H1 (cell line): ENCODE measurements around the gene FAM167B. TPM values are rescaled to one million over a fixed set of nuclear protein-coding genes. Genes with fewer than 3 reads are reported as not detected.

Source experiments
- BCL11A ChIP-seq, 2 experiments: IDR thresholded peaks; one replicate each; pipeline ENCODE4 v1.6.1; 2011; ENCODE audit warnings: low read depth in 2 of 2, low read length in 2 of 2, mild to moderate bottlenecking in 2 of 2
- CHD7 ChIP-seq: fragments of 300-600 bp; sonication (generic); IDR thresholded peaks from 2 replicates; pipeline ENCODE4 v1.7.1; 2012; ENCODE audit warnings: low read length, moderate library complexity, mild to moderate bottlenecking, inconsistent platforms; ENCODE audit not compliant: insufficient replicate concordance
- CTCF ChIP-seq, 3 experiments: IDR thresholded peaks; 1 replicate in 2 of 3; 2 replicates in 1 of 3; pipeline versions ENCODE4 v1.5.1 to v1.6.1; 2011; ENCODE audit warnings: low read length in 3 of 3, mild to moderate bottlenecking in 3 of 3, inconsistent platforms in 2 of 3, low read depth in 1 of 3, moderate library complexity in 1 of 3; ENCODE audit not compliant: insufficient read depth in 1 of 3; ENCODE audit errors: control extremely low read depth in 1 of 3
- POLR2A ChIP-seq, 2 experiments: IDR thresholded peaks; 1 replicate in 1 of 2; 2 replicates in 1 of 2; pipeline ENCODE4 v1.6.1; 2011; ENCODE audit warnings: low read depth in 2 of 2, low read length in 2 of 2, mild to moderate bottlenecking in 2 of 2; ENCODE audit errors: control extremely low read depth in 1 of 2
- POLR2AphosphoS5 ChIP-seq: IDR thresholded peaks from 2 replicates; pipeline ENCODE4 v1.6.1; 2011; ENCODE audit warnings: low read depth, low read length
- RFX5 ChIP-seq: IDR thresholded peaks from 2 replicates; pipeline ENCODE4 v1.6.1; 2011; ENCODE audit warnings: low read depth, low read length, improper control_type of control experiment, borderline replicate concordance
- SP1 ChIP-seq: IDR thresholded peaks from 2 replicates; pipeline ENCODE4 v1.6.1; 2011; ENCODE audit warnings: low read depth, low read length
- YY1 ChIP-seq: IDR thresholded peaks from 2 replicates; pipeline ENCODE4 v1.6.1; 2011; ENCODE audit warnings: low read depth, mild to moderate bottlenecking, low read length
- polyA plus RNA-seq, 7 experiments: library from polyadenylated mRNA; depleted of rRNA in 3 of 7; stranded (reverse) in 5 of 7; unstranded in 2 of 7; fragments of >200 nt in 5 of 7; fragments of 200-250 nt in 2 of 7; gene quantifications; 1 replicate in 5 of 7; 2 replicates in 1 of 7; 4 replicates in 1 of 7; pipeline versions ENCODE4 v1.2.1 to v1.2.3, GENCODE V29; 2011 to 2013; ENCODE audit warnings: missing spikeins in 2 of 7, mixed read lengths in 2 of 7
- total RNA-seq: library from RNA; stranded (reverse); fragmentation: NEBNext Ultra II Directional; extraction: Animal tissue kit (Norgen Biotek cat#: 25700); gene quantifications from 2 replicates; pipeline ENCODE4 v1.2.1, GENCODE V29; 2021

The FAM167B gene
- total and polyA plus RNA-seq, 2 of the 8 experiments (the other 6 are each of a cell fraction or from before 2014, with no cell fraction given): 2.8 to 3.9 TPM

- TF ChIP-seq CHD7: no peak
- no peak for TF ChIP-seq BCL11A (IDR thresholded peaks at IDR 0.05; ENCODE audit: low read depth in 2 of 2, low read length in 2 of 2)
- TF ChIP-seq RFX5: no peak
- TF ChIP-seq POLR2AphosphoS5: peak; percentile 47; the same call in 1 of the 2 replicates
- peak in 1 of 2 experiments; percentile 39; a peak in 1 of 3 replicates for TF ChIP-seq POLR2A (IDR thresholded peaks at IDR 0.05; ENCODE audit: control extremely low read depth in 1 of 2, low read depth in 2 of 2, low read length in 2 of 2)
- peak; percentile 79 for TF ChIP-seq YY1
- 0 out of 2 replicates have a peak, but pooled peaks have one; percentile 32 for TF ChIP-seq SP1
- TF ChIP-seq CTCF (IDR thresholded peaks at IDR 0.05; ENCODE audit: control extremely low read depth in 1 of 3, insufficient read depth in 1 of 3, low read depth in 1 of 3, low read length in 3 of 3): no peak
These were observed 44.9 kb downstream of the FAM167B start, which contains the start of gene HDAC1 (continued) for GRCh38 chr1:32291708-32292538.
